Tibial nerve (tissue), 3 donors: ENCODE data around the gene TMEM266.

Experiments used
- CTCF ChIP-seq, 5 experiments: fragments of 200-600 bp in 3 of 5; fragments of 450-650 bp in 2 of 5; sonication (generic) in 3 of 5; IDR thresholded peaks; one replicate each; pipeline ENCODE4 v1.5.1; 2016 to 2019; ENCODE audit warnings: antibody characterized with exemption in 5 of 5, mild to moderate bottlenecking in 3 of 5, moderate library complexity in 2 of 5
- POLR2A ChIP-seq, 2 donors: fragments of 450-650 bp; IDR thresholded peaks; one replicate each; pipeline ENCODE4 v1.6.1; 2017; ENCODE audit warnings: antibody characterized with exemption in 2 of 2, mild to moderate bottlenecking in 2 of 2, moderate library complexity in 2 of 2

GRCh38 chr15:76108021-76108723, 48.4 kb downstream of the TMEM266 start:
- no peak for TF ChIP-seq CTCF (IDR thresholded peaks at IDR 0.05)
- no peak for TF ChIP-seq POLR2A (IDR thresholded peaks at IDR 0.05)
